K562 (cell line): Measurements from ENCODE around the gene ZNF646. TPM values are rescaled to one million over a fixed set of nuclear protein-coding genes. Genes with fewer than 3 reads are reported as not detected.

Experiments used
- FOS ChIP-seq: IDR thresholded peaks from 3 replicates; pipeline ENCODE4 v1.6.1; 2011; ENCODE audit not compliant: insufficient read length; ENCODE audit errors: extremely low read depth
- SMARCB1 ChIP-seq: IDR thresholded peaks from 2 replicates; pipeline ENCODE4 v1.6.1; 2011; ENCODE audit warnings: improper control_type of control experiment, low read depth; ENCODE audit not compliant: insufficient read length
- ZNF79 ChIP-seq: fragments of 250-450 bp; sonication (Bioruptor Pico); IDR thresholded peaks from 2 replicates; pipeline ENCODE4 v1.4.0; 2020; ENCODE audit warnings: low read depth, mild to moderate bottlenecking, moderate library complexity
- polyA plus RNA-seq, 8 experiments: library from polyadenylated mRNA; depleted of rRNA in 4 of 8; stranded (reverse) in 5 of 8; unstranded in 3 of 8; fragments of >200 nt; fragmentation: Nextera tagmentation in 2 of 8; fragmentation: Illumina TruSeq in 1 of 8; extraction: Ambion mirVana in 2 of 8; extraction: Trizol in 1 of 8; gene quantifications; 2 replicates each; pipeline versions ENCODE4 v1.2.1 to v1.2.3, GENCODE V29; 2011 to 2014; ENCODE audit warnings: inconsistent platforms in 1 of 8, missing spikeins in 1 of 8
- total RNA-seq, 7 experiments: library from RNA; depleted of rRNA in 6 of 7; stranded (reverse); fragments of >200 nt in 6 of 7; fragmentation: Illumina TruSeq in 2 of 7; extraction: Trizol in 2 of 7; gene quantifications; 2 replicates each; pipeline versions ENCODE4 v1.2.1 to v1.2.3, GENCODE V29; 2011 to 2021; ENCODE audit warnings: low replicate concordance in 1 of 7
- TF ChIP-seq, protein P1 (sequence below): fragments of 250-450 bp; sonication (Bioruptor Pico); IDR thresholded peaks from 2 replicates; pipeline ENCODE4 v1.8.0; 2022; ENCODE audit warnings: inconsistent platforms
- TF ChIP-seq, protein P2 (sequence below), 2 experiments: fragments of 450-650 bp in 1 of 2; sonication (generic) in 1 of 2; formaldehyde crosslinking in 1 of 2; IDR thresholded peaks; 2 replicates each; pipeline versions ENCODE4 v1.7.1 to v1.9.0; 2016 to 2022; ENCODE audit warnings: inconsistent platforms in 1 of 2, mild to moderate bottlenecking in 1 of 2, missing genetic modification reagents in 1 of 2

ZNF646 gene
- total and polyA plus RNA-seq, 9 of the 15 experiments (the other 6 are each of a cell fraction or from before 2014, with no cell fraction given): 0.08 to 20.6 (median 8.0) TPM

DNA sequence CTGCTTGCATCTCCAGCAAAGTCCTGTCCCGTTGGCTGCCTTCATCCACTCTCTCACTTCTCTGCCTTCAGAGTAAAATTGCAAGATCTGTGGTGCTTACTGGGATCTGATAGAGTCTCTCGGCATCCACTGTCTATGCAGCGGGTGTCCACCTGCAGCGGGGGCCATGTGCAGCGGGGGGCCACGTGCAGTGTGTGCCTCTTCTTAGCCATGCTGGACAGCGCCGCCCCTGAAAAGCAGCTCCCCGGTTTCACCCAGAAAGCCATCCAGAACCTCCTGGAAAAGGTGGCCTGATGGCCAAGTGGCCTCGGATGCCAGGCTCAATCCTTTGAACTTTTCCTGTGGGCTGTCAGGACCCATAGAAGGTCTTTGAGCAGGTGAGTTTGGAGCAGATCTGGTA is 31.4 kb upstream of the ZNF646 start (continued):
- TF ChIP-seq, protein P1, sequence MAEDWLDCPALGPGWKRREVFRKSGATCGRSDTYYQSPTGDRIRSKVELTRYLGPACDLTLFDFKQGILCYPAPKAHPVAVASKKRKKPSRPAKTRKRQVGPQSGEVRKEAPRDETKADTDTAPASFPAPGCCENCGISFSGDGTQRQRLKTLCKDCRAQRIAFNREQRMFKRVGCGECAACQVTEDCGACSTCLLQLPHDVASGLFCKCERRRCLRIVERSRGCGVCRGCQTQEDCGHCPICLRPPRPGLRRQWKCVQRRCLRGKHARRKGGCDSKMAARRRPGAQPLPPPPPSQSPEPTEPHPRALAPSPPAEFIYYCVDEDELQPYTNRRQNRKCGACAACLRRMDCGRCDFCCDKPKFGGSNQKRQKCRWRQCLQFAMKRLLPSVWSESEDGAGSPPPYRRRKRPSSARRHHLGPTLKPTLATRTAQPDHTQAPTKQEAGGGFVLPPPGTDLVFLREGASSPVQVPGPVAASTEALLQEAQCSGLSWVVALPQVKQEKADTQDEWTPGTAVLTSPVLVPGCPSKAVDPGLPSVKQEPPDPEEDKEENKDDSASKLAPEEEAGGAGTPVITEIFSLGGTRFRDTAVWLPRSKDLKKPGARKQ: no peak
- TF ChIP-seq FOS (no peak), SMARCB1 (no peak), ZNF79 (no peak)
- TF ChIP-seq, protein P2, sequence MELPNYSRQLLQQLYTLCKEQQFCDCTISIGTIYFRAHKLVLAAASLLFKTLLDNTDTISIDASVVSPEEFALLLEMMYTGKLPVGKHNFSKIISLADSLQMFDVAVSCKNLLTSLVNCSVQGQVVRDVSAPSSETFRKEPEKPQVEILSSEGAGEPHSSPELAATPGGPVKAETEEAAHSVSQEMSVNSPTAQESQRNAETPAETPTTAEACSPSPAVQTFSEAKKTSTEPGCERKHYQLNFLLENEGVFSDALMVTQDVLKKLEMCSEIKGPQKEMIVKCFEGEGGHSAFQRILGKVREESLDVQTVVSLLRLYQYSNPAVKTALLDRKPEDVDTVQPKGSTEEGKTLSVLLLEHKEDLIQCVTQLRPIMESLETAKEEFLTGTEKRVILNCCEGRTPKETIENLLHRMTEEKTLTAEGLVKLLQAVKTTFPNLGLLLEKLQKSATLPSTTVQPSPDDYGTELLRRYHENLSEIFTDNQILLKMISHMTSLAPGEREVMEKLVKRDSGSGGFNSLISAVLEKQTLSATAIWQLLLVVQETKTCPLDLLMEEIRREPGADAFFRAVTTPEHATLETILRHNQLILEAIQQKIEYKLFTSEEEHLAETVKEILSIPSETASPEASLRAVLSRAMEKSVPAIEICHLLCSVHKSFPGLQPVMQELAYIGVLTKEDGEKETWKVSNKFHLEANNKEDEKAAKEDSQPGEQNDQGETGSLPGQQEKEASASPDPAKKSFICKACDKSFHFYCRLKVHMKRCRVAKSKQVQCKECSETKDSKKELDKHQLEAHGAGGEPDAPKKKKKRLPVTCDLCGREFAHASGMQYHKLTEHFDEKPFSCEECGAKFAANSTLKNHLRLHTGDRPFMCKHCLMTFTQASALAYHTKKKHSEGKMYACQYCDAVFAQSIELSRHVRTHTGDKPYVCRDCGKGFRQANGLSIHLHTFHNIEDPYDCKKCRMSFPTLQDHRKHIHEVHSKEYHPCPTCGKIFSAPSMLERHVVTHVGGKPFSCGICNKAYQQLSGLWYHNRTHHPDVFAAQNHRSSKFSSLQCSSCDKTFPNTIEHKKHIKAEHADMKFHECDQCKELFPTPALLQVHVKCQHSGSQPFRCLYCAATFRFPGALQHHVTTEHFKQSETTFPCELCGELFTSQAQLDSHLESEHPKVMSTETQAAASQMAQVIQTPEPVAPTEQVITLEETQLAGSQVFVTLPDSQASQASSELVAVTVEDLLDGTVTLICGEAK (IDR thresholded peaks at IDR 0.05): no peak
- TF ChIP-seq, protein P2 (CRISPR knock-in tag; IDR thresholded peaks at IDR 0.05): no peak
